SK-N-MC (cell line): ENCODE results near the gene ASTN2.

Source experiments
- DNase-seq: peaks from one replicate; pipeline ENCODE4 v3.0.0-alpha.2; 2011; ENCODE audit warnings: low read depth, low spot score
- H3K27ac ChIP-seq: fragments of 200-600 bp; sonication (generic); 2 replicates; pipeline ENCODE4 v1.5.1; 2016; ENCODE audit warnings: mixed run types
- H3K36me3 ChIP-seq: fragments of 200-600 bp; sonication (generic); 2 replicates; pipeline ENCODE4 v1.6.1; 2017; ENCODE audit warnings: antibody characterized with exemption, low read length, mixed read lengths; ENCODE audit not compliant: insufficient read depth
- H3K4me3 ChIP-seq: fragments of 200-600 bp; sonication (generic); 2 replicates; pipeline ENCODE4 v1.5.1; 2016
- H3K9ac ChIP-seq: fragments of 200-600 bp; sonication (generic); 2 replicates; pipeline ENCODE4 v1.8.0; 2017; ENCODE audit warnings: mixed run types, mixed read lengths; ENCODE audit not compliant: insufficient read length
- H3K9me3 ChIP-seq: fragments of 200-600 bp; sonication (generic); 2 replicates; pipeline ENCODE4 v1.6.1; 2017; ENCODE audit warnings: low read depth, mild to moderate bottlenecking, antibody characterized with exemption, low read length, moderate library complexity, mixed read lengths
- EZH2 ChIP-seq: fragments of 200-600 bp; sonication (generic); IDR thresholded peaks from one replicate; pipeline ENCODE4 v1.6.1; 2017; ENCODE audit warnings: antibody characterized with exemption
- FOXP2 ChIP-seq: optimal IDR thresholded peaks from 2 replicates; pipeline ENCODE3; 2011; ENCODE audit warnings: mild to moderate bottlenecking, moderate library complexity; ENCODE audit not compliant: insufficient read depth; ENCODE audit errors: extremely low read length, control extremely low read depth
- POLR2AphosphoS5 ChIP-seq: IDR thresholded peaks from 2 replicates; pipeline ENCODE4 v1.6.1; 2012; ENCODE audit warnings: mild to moderate bottlenecking, low read depth, low read length, borderline replicate concordance

Gene ASTN2

GRCh38 chr9:117156144-117156688, 258.6 kb downstream of the ASTN2 start:
- H3K27ac ChIP-seq = no peak overlapping the region
- no peak for TF ChIP-seq EZH2
- no peak for TF ChIP-seq FOXP2
- TF ChIP-seq POLR2AphosphoS5 = no peak
- H3K9ac ChIP-seq = no peak overlapping the region
- H3K4me3 ChIP-seq = no peak overlapping the region
- no peaks in the 10 kb centered on the region for H3K9me3 ChIP-seq
- no peak for DNase-seq
- H3K36me3 ChIP-seq = no peaks in the 10 kb centered on the region

GRCh38 chr9:117153021-117153420, 261.8 kb downstream of the ASTN2 start:
- H3K4me3 ChIP-seq = no peak overlapping the region
- DNase-seq = no peak
- H3K9ac ChIP-seq = no peak overlapping the region
- H3K9me3 ChIP-seq = no peaks in the 10 kb centered on the region
- TF ChIP-seq EZH2 (no peak), FOXP2 (no peak), POLR2AphosphoS5 (no peak)
- H3K27ac ChIP-seq = no peak overlapping the region
- no peaks in the 10 kb centered on the region for H3K36me3 ChIP-seq

- Histone ChIP-seq H3K36me3 (no peaks in the 10 kb centered on the region), H3K27ac (no peak overlapping the region), H3K9ac (no peak overlapping the region), H3K9me3 (no peaks in the 10 kb centered on the region), H3K4me3 (no peak overlapping the region)
- DNase-seq = no peak
- TF ChIP-seq FOXP2 = no peak
- no peak for TF ChIP-seq EZH2
- no peak for TF ChIP-seq POLR2AphosphoS5
Measured at GRCh38 chr9:117151716-117152115, 263.1 kb downstream of the ASTN2 start.

- Histone ChIP-seq H3K9me3 (no peaks in the 10 kb centered on the region), H3K4me3 (no peak overlapping the region), H3K27ac (no peak overlapping the region), H3K36me3 (no peaks in the 10 kb centered on the region), H3K9ac (no peak overlapping the region)
- TF ChIP-seq POLR2AphosphoS5 (no peak), EZH2 (no peak), FOXP2 (no peak)
- DNase-seq = no peak
Measured at GRCh38 chr9:117149996-117150395, 264.9 kb downstream of the ASTN2 start.

GRCh38 chr9:117145811-117146490, 268.9 kb downstream of the ASTN2 start:
- Histone ChIP-seq H3K36me3 (no peaks in the 10 kb centered on the region), H3K9me3 (no peaks in the 10 kb centered on the region), H3K9ac (no peak overlapping the region), H3K27ac (no peak overlapping the region), H3K4me3 (no peak overlapping the region)
- DNase-seq = no peak
- TF ChIP-seq EZH2 (no peak), FOXP2 (no peak), POLR2AphosphoS5 (no peak)

GRCh38 chr9:117145081-117145480, 269.8 kb downstream of the ASTN2 start:
- H3K9ac ChIP-seq = no peak overlapping the region
- TF ChIP-seq POLR2AphosphoS5 (no peak), FOXP2 (no peak), EZH2 (no peak)
- no peak for DNase-seq

GRCh38 chr9:117138231-117138630, 276.6 kb downstream of the ASTN2 start:
- Histone ChIP-seq H3K27ac (no peak overlapping the region), H3K4me3 (no peak overlapping the region), H3K9ac (no peak overlapping the region), H3K9me3 (no peaks in the 10 kb centered on the region), H3K36me3 (no peaks in the 10 kb centered on the region)
- TF ChIP-seq FOXP2 = no peak
- TF ChIP-seq EZH2 = no peak
- no peak for TF ChIP-seq POLR2AphosphoS5
- DNase-seq = no peak

More at GRCh38 chr9:117145081-117145480, 269.8 kb downstream of the ASTN2 start:
- no peak overlapping the region for H3K27ac ChIP-seq
- no peaks in the 10 kb centered on the region for H3K9me3 ChIP-seq
- H3K4me3 ChIP-seq = no peak overlapping the region
- H3K36me3 ChIP-seq = no peaks in the 10 kb centered on the region

GRCh38 chr9:117136461-117136860, 278.4 kb downstream of the ASTN2 start:
- Histone ChIP-seq H3K4me3 (no peak overlapping the region), H3K9ac (no peak overlapping the region), H3K27ac (no peak overlapping the region), H3K36me3 (no peaks in the 10 kb centered on the region), H3K9me3 (no peaks in the 10 kb centered on the region)
- TF ChIP-seq EZH2 (no peak), POLR2AphosphoS5 (no peak), FOXP2 (no peak)
- no peak for DNase-seq
